HL-60 (cell line): ENCODE results near the gene ASIC5.

Experiments
- DNase-seq, 2 experiments: peaks; one replicate each; pipeline ENCODE4 v3.0.0-alpha.2; 2010 to 2020; ENCODE audit warnings: low read depth in 1 of 2, low spot score in 1 of 2
- H3K27ac ChIP-seq: fragments of 250-450 bp; sonication (Bioruptor Pico); replicated peaks from 2 replicates; pipeline ENCODE4 v1.5.1; 2020; ENCODE audit warnings: mild to moderate bottlenecking, moderate library complexity
- H3K27me3 ChIP-seq: fragments of 250-450 bp; sonication (Bioruptor Pico); 2 replicates; pipeline ENCODE4 v1.5.1; 2021; ENCODE audit warnings: mild to moderate bottlenecking, moderate library complexity; ENCODE audit not compliant: insufficient read depth, poor library complexity, severe bottlenecking
- H3K4me3 ChIP-seq: replicated peaks from 2 replicates; pipeline ENCODE4 v1.5.1; 2011; ENCODE audit warnings: mild to moderate bottlenecking, control low read depth, low read length; ENCODE audit not compliant: insufficient read depth
- CTCF ChIP-seq: IDR thresholded peaks from one replicate; pipeline ENCODE4 v1.5.1; 2011; ENCODE audit warnings: low read length, control low read depth, inconsistent platforms; ENCODE audit not compliant: insufficient read depth
- GABPA ChIP-seq: IDR thresholded peaks from 2 replicates; pipeline ENCODE4 v1.6.1; 2012; ENCODE audit warnings: low read depth
- POLR2AphosphoS5 ChIP-seq: IDR thresholded peaks from 2 replicates; pipeline ENCODE4 v1.6.1; 2012; ENCODE audit warnings: low read depth
- REST ChIP-seq: IDR thresholded peaks from 2 replicates; pipeline ENCODE4 v1.6.1; 2012; ENCODE audit warnings: low read depth; ENCODE audit not compliant: insufficient replicate concordance
- SPI1 ChIP-seq: IDR thresholded peaks from 2 replicates; pipeline ENCODE4 v1.6.1; 2012; ENCODE audit warnings: low read depth, mild to moderate bottlenecking, borderline replicate concordance

ASIC5 gene

GRCh38 chr4:155879767-155880166 is 13.7 kb upstream of the ASIC5 start:
- Histone ChIP-seq H3K4me3 (no peak overlapping the region), H3K27me3 (no peaks in the 10 kb centered on the region), H3K27ac (no peak overlapping the region)
- TF ChIP-seq GABPA: no peak
- TF ChIP-seq POLR2AphosphoS5: no peak
- TF ChIP-seq SPI1: no peak
- DNase-seq: no peak

GRCh38 chr4:155878611-155879010 is 12.5 kb upstream of the ASIC5 start:
- TF ChIP-seq CTCF: no peak
- no peak for TF ChIP-seq REST
- no peak for TF ChIP-seq POLR2AphosphoS5
- no peak for TF ChIP-seq GABPA
- TF ChIP-seq SPI1: no peak
- no peak for DNase-seq
- no peaks in the 10 kb centered on the region for H3K27me3 ChIP-seq
- no peak overlapping the region for H3K4me3 ChIP-seq
- no peak overlapping the region for H3K27ac ChIP-seq

GRCh38 chr4:155877971-155878370 is 11.9 kb upstream of the ASIC5 start:
- no peak for TF ChIP-seq REST
- no peak for TF ChIP-seq POLR2AphosphoS5
- no peak for TF ChIP-seq GABPA
- no peak for TF ChIP-seq CTCF
- DNase-seq: no peak
- Histone ChIP-seq H3K4me3 (no peak overlapping the region), H3K27me3 (no peaks in the 10 kb centered on the region), H3K27ac (no peak overlapping the region)

- Histone ChIP-seq H3K4me3 (no peak overlapping the region), H3K27me3 (no peaks in the 10 kb centered on the region), H3K27ac (no peak overlapping the region)
- TF ChIP-seq REST (no peak), POLR2AphosphoS5 (no peak), GABPA (no peak), SPI1 (no peak), CTCF (no peak)
- no peak for DNase-seq
Observed at GRCh38 chr4:155875878-155876277, 9.8 kb upstream of the ASIC5 start.
